Upper lobe of left lung (tissue), 6 donors: Measurements from ENCODE around the gene MYO1E. TPM values are rescaled to one million over a fixed set of nuclear protein-coding genes. Genes with fewer than 3 reads are reported as not detected.

Experiments
- ATAC-seq, 2 donors: fragments of 200-7000 bp; cut with Tn5 transposase; one replicate each; pipeline ENCODE4 v1.9.1; 2022; ENCODE audit warnings: mild to moderate bottlenecking in 2 of 2, moderate library complexity in 2 of 2; ENCODE audit not compliant: low FRiP score in 2 of 2
- DNase-seq, 2 donors: peaks; one replicate each; pipeline ENCODE4 v3.0.0-alpha.2; 2019 to 2020
- H3K27ac ChIP-seq, 4 donors: fragments of 200-600 bp; sonication (generic); one replicate each; pipeline ENCODE4 v1.5.1; 2016 to 2019
- H3K27me3 ChIP-seq, 4 donors: fragments of 200-600 bp; sonication (generic); one replicate each; pipeline ENCODE4 v1.5.1; 2017 to 2019
- H3K36me3 ChIP-seq, 4 donors: fragments of 200-600 bp; sonication (generic); one replicate each; pipeline ENCODE4 v1.5.1; 2016 to 2019
- H3K4me1 ChIP-seq, 4 donors: fragments of 200-600 bp; sonication (generic); one replicate each; pipeline ENCODE4 v1.5.1; 2018 to 2019
- H3K4me3 ChIP-seq, 4 donors: fragments of 200-600 bp; sonication (generic); one replicate each; pipeline ENCODE4 v1.5.1; 2017 to 2019; ENCODE audit warnings: mild to moderate bottlenecking in 2 of 4, moderate library complexity in 1 of 4
- H3K9me3 ChIP-seq, 4 donors: fragments of 200-600 bp; sonication (generic); one replicate each; pipeline ENCODE4 v1.5.1; 2018 to 2019
- EP300 ChIP-seq, 4 donors: sonication (generic); formaldehyde crosslinking; IDR thresholded peaks; one replicate each; pipeline ENCODE4 v1.5.1; 2017; ENCODE audit warnings: antibody characterized with exemption in 4 of 4, control low read depth in 2 of 4
- POLR2A ChIP-seq, 4 donors: fragments of 450-650 bp; IDR thresholded peaks; one replicate each; pipeline ENCODE4 v1.5.1; 2016 to 2017; ENCODE audit warnings: antibody characterized with exemption in 4 of 4, mild to moderate bottlenecking in 2 of 4
- POLR2AphosphoS5 ChIP-seq, 2 donors: sonication (generic); formaldehyde crosslinking; IDR thresholded peaks; one replicate each; pipeline ENCODE4 v1.5.1; 2017; ENCODE audit warnings: antibody characterized with exemption in 2 of 2
- WGBS, 2 donors: methylation state at CpG; one replicate each; pipeline ENCODE4 v1.1.5; 2017 to 2018; 5-methylcytosine and 5-hydroxymethylcytosine counted together
- small RNA-seq, 4 donors: library from RNA; depleted of rRNA; stranded (forward); fragments of <200 nt; gene quantifications; one replicate each; pipeline ENCODE3, GENCODE V24; 2016
- total RNA-seq, 6 donors: library from RNA; depleted of rRNA in 4 of 6; stranded (reverse); fragments of >200 nt in 4 of 6; gene quantifications; one replicate each; pipeline versions ENCODE4 v1.1.0 to v1.2.1, GENCODE V29; 2016 to 2021
- TF ChIP-seq, protein P1 (sequence below), 6 experiments: fragments of 450-650 bp in 4 of 6; fragments of 200-600 bp in 2 of 6; sonication (generic) in 2 of 6; IDR thresholded peaks; one replicate each; pipeline ENCODE4 v1.5.1; 2016 to 2019; ENCODE audit warnings: antibody characterized with exemption in 6 of 6
- donor health status: DM: no; HTN: no; CAD: no; lungs with moderate emphysema.
- donor health status: DM: no; HTN: yes; CAD: no; lungs with severe emphysema.

MYO1E gene
- total RNA-seq, 6 donors from 2014 or later: 39.7 to 161 (median 71.9) TPM

DNA sequence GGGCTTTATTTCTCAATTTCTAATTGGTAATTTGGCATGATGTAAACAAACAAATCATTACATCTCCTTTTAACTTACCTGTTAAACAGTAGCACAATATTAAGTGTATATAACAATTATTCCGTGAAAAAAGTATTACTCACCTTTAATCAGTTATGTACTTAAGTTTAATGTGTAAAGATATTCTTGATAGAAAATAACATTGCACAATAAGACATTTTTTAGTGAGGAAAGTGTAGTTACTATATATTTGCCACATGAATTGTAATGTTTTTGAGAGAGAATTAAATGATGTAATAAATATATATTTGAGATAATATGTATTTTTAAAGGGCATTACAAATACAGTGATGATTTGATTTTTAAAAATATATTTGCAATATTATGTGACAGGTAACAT is 278.6 kb downstream of the MYO1E start:
- Histone ChIP-seq H3K4me3 (no peak overlapping the region), H3K9me3 (no peaks in the 10 kb centered on the region), H3K27ac (no peak overlapping the region), H3K36me3 (peaks cover 18 to 91% (median 33%) of the 10 kb centered on the region in 4 donors), H3K4me1 (no peaks in the 10 kb centered on the region), H3K27me3 (no peaks in the 10 kb centered on the region)
- DNase-seq: no peak
- no peak for TF ChIP-seq POLR2A (IDR thresholded peaks at IDR 0.05)
- TF ChIP-seq EP300 (IDR thresholded peaks at IDR 0.05): no peak
- TF ChIP-seq POLR2AphosphoS5 (IDR thresholded peaks at IDR 0.05): no peak
- TF ChIP-seq, protein P1, sequence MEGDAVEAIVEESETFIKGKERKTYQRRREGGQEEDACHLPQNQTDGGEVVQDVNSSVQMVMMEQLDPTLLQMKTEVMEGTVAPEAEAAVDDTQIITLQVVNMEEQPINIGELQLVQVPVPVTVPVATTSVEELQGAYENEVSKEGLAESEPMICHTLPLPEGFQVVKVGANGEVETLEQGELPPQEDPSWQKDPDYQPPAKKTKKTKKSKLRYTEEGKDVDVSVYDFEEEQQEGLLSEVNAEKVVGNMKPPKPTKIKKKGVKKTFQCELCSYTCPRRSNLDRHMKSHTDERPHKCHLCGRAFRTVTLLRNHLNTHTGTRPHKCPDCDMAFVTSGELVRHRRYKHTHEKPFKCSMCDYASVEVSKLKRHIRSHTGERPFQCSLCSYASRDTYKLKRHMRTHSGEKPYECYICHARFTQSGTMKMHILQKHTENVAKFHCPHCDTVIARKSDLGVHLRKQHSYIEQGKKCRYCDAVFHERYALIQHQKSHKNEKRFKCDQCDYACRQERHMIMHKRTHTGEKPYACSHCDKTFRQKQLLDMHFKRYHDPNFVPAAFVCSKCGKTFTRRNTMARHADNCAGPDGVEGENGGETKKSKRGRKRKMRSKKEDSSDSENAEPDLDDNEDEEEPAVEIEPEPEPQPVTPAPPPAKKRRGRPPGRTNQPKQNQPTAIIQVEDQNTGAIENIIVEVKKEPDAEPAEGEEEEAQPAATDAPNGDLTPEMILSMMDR (IDR thresholded peaks at IDR 0.05): no peak
- no peak for ATAC-seq
- 88 to 93% methylated on average over 1 of the region's 1 CpG for WGBS, 2 donors

- TF ChIP-seq EP300 (IDR thresholded peaks at IDR 0.05) (no peak), POLR2A (IDR thresholded peaks at IDR 0.05) (no peak), POLR2AphosphoS5 (IDR thresholded peaks at IDR 0.05) (no peak)
- TF ChIP-seq, protein P1 (IDR thresholded peaks at IDR 0.05): no peak
Measured at GRCh38 chr15:59087731-59088130, 284.9 kb downstream of the MYO1E start.

More at GRCh38 chr15:59087731-59088130, 284.9 kb downstream of the MYO1E start:
- Histone ChIP-seq H3K27ac (no peak overlapping the region), H3K27me3 (no peaks in the 10 kb centered on the region), H3K4me3 (no peak overlapping the region), H3K4me1 (no peaks in the 10 kb centered on the region), H3K36me3 (peaks cover 5 to 87% (median 27%) of the 10 kb centered on the region in 4 donors), H3K9me3 (no peaks in the 10 kb centered on the region)
- DNase-seq (no peak), ATAC-seq (no peak)
- 90 to 92% methylated on average over 2 of the region's 2 CpGs for WGBS, 2 donors

Small RNA genes lying within 50 kb of the gene (small RNA-seq; reads per million reads assigned to genes)
- gene MIR2116 (0 to 0.99 (median 0.09) reads per million in 4 donors), gene RF00019 (0 reads per million in 4 donors), gene RNU4-80P (0 reads per million in 4 donors), gene RNU6-212P (0 reads per million in 4 donors)

Other genes with a start within 250 kb of the MYO1E start
- gene LDHAL6B, start 166.0 kb downstream of the MYO1E start, total RNA-seq: 1 to 10 TPM in 1 of 6 donors, not detected in 5; 2.1 TPM
- gene FAM81A, start 65.3 kb upstream of the MYO1E start, total RNA-seq: 10 to 100 TPM in 1 of 6 donors, 1 to 10 TPM in 1, under 1 TPM in 3, not detected in 1; 0.11 to 10.8 (median 0.80) TPM
- gene GCNT3, start 238.9 kb upstream of the MYO1E start, total RNA-seq: 1 to 10 TPM in 3 of 6 donors, under 1 TPM in 1, not detected in 2; 0.30 to 5.7 (median 1.6) TPM